ENCODE data around the gene SPATS2. TPM values are rescaled to one million over a fixed set of nuclear protein-coding genes. Genes with fewer than 3 reads are reported as not detected.
A peak's percentile ranks its signal among the peaks of the same experiment; 100 is the strongest.

Gene SPATS2
- total RNA-seq, 1 experiment from 2014 or later = 74.2 TPM

DNA sequence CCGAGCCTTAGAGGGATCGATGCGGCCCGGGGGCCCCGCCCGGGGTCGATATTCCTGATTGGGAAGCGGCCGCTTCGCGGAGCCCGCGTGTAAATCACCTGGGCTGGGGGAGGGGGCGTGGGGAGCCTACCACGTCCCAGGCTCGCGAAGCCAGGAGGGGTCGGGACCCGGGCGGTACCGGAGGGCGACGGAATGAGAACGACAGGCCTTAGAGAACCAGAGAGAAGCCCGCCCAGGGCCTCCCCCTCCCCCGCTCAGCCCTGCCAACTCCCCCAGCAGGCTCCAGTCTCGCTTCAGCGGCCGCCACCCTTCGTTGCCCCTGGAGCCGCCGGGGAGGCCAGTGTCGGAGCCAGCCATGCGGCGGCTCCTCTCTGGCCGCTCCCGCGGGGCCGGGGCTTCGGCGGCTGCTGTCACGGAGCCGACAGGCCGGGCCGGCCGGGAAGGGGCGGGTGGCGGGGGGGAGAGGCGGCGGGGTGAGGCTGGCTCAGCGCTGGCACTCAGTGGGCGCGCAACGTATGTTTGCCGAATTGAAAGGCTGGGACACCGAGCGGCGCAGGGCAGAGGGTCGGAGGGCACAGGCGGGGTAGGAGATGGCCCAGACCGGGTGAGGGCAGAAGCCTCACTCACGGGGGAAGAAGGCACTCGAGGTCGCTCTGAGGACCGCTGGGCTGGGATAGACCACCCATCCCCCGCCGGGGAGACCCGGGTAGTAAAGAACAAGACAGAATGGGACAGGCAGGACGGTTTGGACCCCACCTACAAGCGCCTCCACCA is 22.0 kb upstream of the SPATS2 start (continued):
- TF ChIP-seq SRF (IDR thresholded peaks at IDR 0.05; ENCODE audit: low read depth) (no peak), POLR2AphosphoS5 (IDR thresholded peaks at IDR 0.05; ENCODE audit: low read depth, low read length) (no peak), POLR2A (IDR thresholded peaks at IDR 0.05; ENCODE audit: borderline replicate concordance, extremely low read depth, insufficient read depth, insufficient read length) (no peak), JUND (IDR thresholded peaks at IDR 0.05) (no peak)

DNA sequence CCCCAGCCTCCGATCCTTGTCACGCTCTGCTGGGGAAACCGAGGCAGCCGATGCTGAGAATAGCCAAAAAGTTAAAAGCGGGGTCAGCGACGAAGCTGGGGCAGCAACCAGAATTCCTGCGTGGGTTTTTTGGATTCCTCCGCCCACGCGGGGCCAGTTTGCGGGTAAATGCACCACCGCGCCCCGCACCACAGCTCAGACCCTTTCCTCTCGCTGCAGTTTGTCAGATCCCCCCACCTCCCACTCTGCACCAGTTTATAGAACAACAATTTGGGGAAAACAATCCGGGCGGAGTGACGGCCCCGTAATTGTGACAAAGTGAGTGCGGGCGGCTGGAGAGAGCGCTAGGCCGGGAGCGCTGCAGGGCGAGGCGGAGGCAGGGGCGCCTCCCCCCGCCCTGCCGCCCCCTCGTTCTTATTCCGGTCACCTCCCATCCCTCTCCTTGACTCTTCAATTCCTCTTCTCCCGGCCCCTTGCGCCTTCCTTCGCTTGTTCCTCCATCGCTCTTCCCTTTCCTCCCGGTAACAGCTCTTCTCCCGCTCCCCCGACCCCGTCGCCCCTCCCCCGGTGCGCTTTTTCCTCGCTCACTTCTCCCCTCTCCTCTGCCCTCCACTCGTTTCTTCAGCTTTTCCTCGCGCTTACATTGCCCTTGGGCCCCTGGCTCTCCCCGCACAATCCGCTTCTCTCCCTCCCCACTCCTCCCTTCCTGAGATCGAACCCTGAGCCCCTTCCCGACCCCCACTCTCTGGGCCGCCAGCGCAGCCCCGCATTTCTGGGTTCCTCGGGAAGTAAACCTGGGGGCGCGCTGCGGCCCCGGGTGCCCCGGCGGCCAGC is 21.2 kb upstream of the SPATS2 start:
- ChIA-PET RAD21 (ENCODE audit: low non-redundant PET in 1 of 2, low total read pairs in 2 of 2, uncharacterized antibody in 2 of 2, unreplicated experiment in 2 of 2) (no interaction called here), CTCF (interaction anchor here (1.4 to 4.2 kb wide), 8 partner anchors 9 to 235 kb away, joined by 5 to 74 read pairs (median 26); partner anchors contain the start of genes C1QL4 and TROAP), POLR2A (interaction anchor here (0.8 kb wide), 1 partner anchor 82 kb away, joined by 5 read pairs; no protein-coding TSS in a partner anchor)
- no peak overlapping the region; the same call in 1 of the 2 replicates for H3K27ac ChIP-seq (ENCODE audit: low read depth, low read length)
- H3K27me3 ChIP-seq (ENCODE audit: insufficient read depth, low read length) = no peaks in the 10 kb centered on the region
- H3K9me3 ChIP-seq (ENCODE audit: control insufficient read depth in 1 of 2, insufficient read depth in 1 of 2, low read depth in 1 of 2, low read length in 2 of 2) = no peaks in the 10 kb centered on the region
- peak overlapping the region; percentile 88 for H3K4me2 ChIP-seq (ENCODE audit: low read length)
- no peaks in the 10 kb centered on the region for H4K20me1 ChIP-seq (ENCODE audit: insufficient read depth)
- no peaks in the 10 kb centered on the region for H3K9me2 ChIP-seq (ENCODE audit: insufficient read depth)
- H3K4me1 ChIP-seq (ENCODE audit: control insufficient read depth in 1 of 2, insufficient read depth in 2 of 2, low read length in 2 of 2) = peaks cover 37 to 53% of the 10 kb centered on the region in 2 experiments
- H2AFZ ChIP-seq (ENCODE audit: low read depth, low read length, poor library complexity, severe bottlenecking) = no peak overlapping the region
- H3K36me3 ChIP-seq (ENCODE audit: control insufficient read depth in 1 of 2, insufficient read depth in 2 of 2, low read length in 2 of 2) = peaks cover 0 to 3% of the 10 kb centered on the region in 2 experiments; a peak in 1 of 4 replicates
- intact Hi-C loops (cut with micrococcal nuclease) = no loop called here
- BruUV-seq (replicated peaks) = no TSS peak
- peaks cover 4% of the 10 kb centered on the region; the same call in 1 of the 2 replicates for H3K79me2 ChIP-seq (ENCODE audit: insufficient read depth, low read length)
- peak overlapping the region; percentile 79; the same call in 1 of the 2 replicates for H3K9ac ChIP-seq (ENCODE audit: low read length)
- DNase-seq (ENCODE audit: low read depth, low spot score) (no peak), ATAC-seq (no peak)
- H3K4me3 ChIP-seq (replicated peaks in 1 of 2; ENCODE audit: low read depth in 1 of 2, low read length in 2 of 2) = peak overlapping the region in 1 of 2 experiments; percentile 73; a peak in 2 of 4 replicates
- TF ChIP-seq ZFX (IDR thresholded peaks at IDR 0.05) (no peak), ZNF274 (IDR thresholded peaks at IDR 0.05; ENCODE audit: low read depth, low read length) (no peak), FOSL1 (IDR thresholded peaks at IDR 0.05; ENCODE audit: low read depth) (no peak), ELF1 (IDR thresholded peaks at IDR 0.05; ENCODE audit: borderline replicate concordance, low read depth) (no peak), CEBPB (IDR thresholded peaks at IDR 0.05; ENCODE audit: low read depth) (no peak), EGR1 (IDR thresholded peaks at IDR 0.05; ENCODE audit: low read depth) (no peak), POLR2AphosphoS5 (IDR thresholded peaks at IDR 0.05; ENCODE audit: low read depth, low read length) (no peak), CBX3 (IDR thresholded peaks at IDR 0.05; ENCODE audit: low read depth) (no peak), SP1 (IDR thresholded peaks at IDR 0.05; ENCODE audit: low read depth) (no peak), TCF7L2 (IDR thresholded peaks at IDR 0.05; ENCODE audit: borderline replicate concordance, extremely low read depth, insufficient read depth, insufficient read length) (no peak), SRF (IDR thresholded peaks at IDR 0.05; ENCODE audit: low read depth) (no peak), RAD21 (IDR thresholded peaks at IDR 0.05; ENCODE audit: low read depth) (no peak), SIN3A (IDR thresholded peaks at IDR 0.05; ENCODE audit: low read depth) (no peak), EZH2phosphoT487 (IDR thresholded peaks at IDR 0.05; ENCODE audit: borderline replicate concordance) (no peak)
- TF ChIP-seq, protein P1, sequence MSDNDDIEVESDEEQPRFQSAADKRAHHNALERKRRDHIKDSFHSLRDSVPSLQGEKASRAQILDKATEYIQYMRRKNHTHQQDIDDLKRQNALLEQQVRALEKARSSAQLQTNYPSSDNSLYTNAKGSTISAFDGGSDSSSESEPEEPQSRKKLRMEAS (IDR thresholded peaks at IDR 0.05) = no peak
- TF ChIP-seq, protein P2, sequence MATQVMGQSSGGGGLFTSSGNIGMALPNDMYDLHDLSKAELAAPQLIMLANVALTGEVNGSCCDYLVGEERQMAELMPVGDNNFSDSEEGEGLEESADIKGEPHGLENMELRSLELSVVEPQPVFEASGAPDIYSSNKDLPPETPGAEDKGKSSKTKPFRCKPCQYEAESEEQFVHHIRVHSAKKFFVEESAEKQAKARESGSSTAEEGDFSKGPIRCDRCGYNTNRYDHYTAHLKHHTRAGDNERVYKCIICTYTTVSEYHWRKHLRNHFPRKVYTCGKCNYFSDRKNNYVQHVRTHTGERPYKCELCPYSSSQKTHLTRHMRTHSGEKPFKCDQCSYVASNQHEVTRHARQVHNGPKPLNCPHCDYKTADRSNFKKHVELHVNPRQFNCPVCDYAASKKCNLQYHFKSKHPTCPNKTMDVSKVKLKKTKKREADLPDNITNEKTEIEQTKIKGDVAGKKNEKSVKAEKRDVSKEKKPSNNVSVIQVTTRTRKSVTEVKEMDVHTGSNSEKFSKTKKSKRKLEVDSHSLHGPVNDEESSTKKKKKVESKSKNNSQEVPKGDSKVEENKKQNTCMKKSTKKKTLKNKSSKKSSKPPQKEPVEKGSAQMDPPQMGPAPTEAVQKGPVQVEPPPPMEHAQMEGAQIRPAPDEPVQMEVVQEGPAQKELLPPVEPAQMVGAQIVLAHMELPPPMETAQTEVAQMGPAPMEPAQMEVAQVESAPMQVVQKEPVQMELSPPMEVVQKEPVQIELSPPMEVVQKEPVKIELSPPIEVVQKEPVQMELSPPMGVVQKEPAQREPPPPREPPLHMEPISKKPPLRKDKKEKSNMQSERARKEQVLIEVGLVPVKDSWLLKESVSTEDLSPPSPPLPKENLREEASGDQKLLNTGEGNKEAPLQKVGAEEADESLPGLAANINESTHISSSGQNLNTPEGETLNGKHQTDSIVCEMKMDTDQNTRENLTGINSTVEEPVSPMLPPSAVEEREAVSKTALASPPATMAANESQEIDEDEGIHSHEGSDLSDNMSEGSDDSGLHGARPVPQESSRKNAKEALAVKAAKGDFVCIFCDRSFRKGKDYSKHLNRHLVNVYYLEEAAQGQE (IDR thresholded peaks at IDR 0.05; ENCODE audit: low read depth) = no peak
- TF ChIP-seq, protein P3, sequence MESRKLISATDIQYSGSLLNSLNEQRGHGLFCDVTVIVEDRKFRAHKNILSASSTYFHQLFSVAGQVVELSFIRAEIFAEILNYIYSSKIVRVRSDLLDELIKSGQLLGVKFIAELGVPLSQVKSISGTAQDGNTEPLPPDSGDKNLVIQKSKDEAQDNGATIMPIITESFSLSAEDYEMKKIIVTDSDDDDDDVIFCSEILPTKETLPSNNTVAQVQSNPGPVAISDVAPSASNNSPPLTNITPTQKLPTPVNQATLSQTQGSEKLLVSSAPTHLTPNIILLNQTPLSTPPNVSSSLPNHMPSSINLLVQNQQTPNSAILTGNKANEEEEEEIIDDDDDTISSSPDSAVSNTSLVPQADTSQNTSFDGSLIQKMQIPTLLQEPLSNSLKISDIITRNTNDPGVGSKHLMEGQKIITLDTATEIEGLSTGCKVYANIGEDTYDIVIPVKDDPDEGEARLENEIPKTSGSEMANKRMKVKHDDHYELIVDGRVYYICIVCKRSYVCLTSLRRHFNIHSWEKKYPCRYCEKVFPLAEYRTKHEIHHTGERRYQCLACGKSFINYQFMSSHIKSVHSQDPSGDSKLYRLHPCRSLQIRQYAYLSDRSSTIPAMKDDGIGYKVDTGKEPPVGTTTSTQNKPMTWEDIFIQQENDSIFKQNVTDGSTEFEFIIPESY (IDR thresholded peaks at IDR 0.05; ENCODE audit: extremely low read depth, insufficient replicate concordance, low read length) = no peak
